GM18868 (cell line): ENCODE measurements around the gene ATG9A.
"Not testable (repeated sequence)": the region's sequence is repeated elsewhere in the genome, so short reads cannot be mapped to it uniquely, and the experiment has no call there.

ENCODE experiments used
- ATAC-seq: cut with Tn5 transposase; IDR thresholded peaks from one replicate; pipeline ENCODE4 v1.9.1; 2021; ENCODE audit warnings: mild to moderate bottlenecking, moderate library complexity; ENCODE audit not compliant: unreplicated experiment

Gene ATG9A

GRCh38 chr2:219229305-219230058, at the start of gene ATG9A, which contains the start of gene ANKZF1:
Gene ATG9A (minus strand): TSS chr2:219229636. CDS start chr2:219228024, 1,612 bp downstream.
Gene ANKZF1 (plus strand): TSS chr2:219229806. CDS start chr2:219230258, 452 bp downstream.
- ATAC-seq = peak; percentile 98

GRCh38 chr2:219278655-219279150, 49.3 kb upstream of the ATG9A start:
- no peak for ATAC-seq

- ATAC-seq = peak; percentile 24
Measured at GRCh38 chr2:219277703-219278654, 48.5 kb upstream of the ATG9A start.

GRCh38 chr2:219274361-219274921, 45.0 kb upstream of the ATG9A start:
- no peak for ATAC-seq

- ATAC-seq = no peak
Measured at GRCh38 chr2:219273937-219274336, 44.5 kb upstream of the ATG9A start.

- no peak for ATAC-seq
Measured at GRCh38 chr2:219272995-219273394, 43.6 kb upstream of the ATG9A start.

GRCh38 chr2:219272356-219272755, 42.9 kb upstream of the ATG9A start:
- ATAC-seq = no peak

- ATAC-seq = no peak
Measured at GRCh38 chr2:219271021-219271420, 41.6 kb upstream of the ATG9A start.

- no peak for ATAC-seq
Measured at GRCh38 chr2:219270055-219270372, 40.6 kb upstream of the ATG9A start.

GRCh38 chr2:219269362-219270054, 40.1 kb upstream of the ATG9A start:
- no peak for ATAC-seq

- ATAC-seq = no peak
Measured at GRCh38 chr2:219268294-219268693, 38.9 kb upstream of the ATG9A start.

- no peak for ATAC-seq
Measured at GRCh38 chr2:219266886-219267285, 37.5 kb upstream of the ATG9A start.

GRCh38 chr2:219266232-219266631, 36.8 kb upstream of the ATG9A start:
- ATAC-seq = no peak

- no peak for ATAC-seq
Measured at GRCh38 chr2:219261024-219261855, 31.8 kb upstream of the ATG9A start.

- ATAC-seq = not testable (repeated sequence)
Measured at GRCh38 chr2:219258942-219259341, 29.5 kb upstream of the ATG9A start.

- peak; percentile 35 for ATAC-seq
Measured at GRCh38 chr2:219254590-219255201, 25.3 kb upstream of the ATG9A start.

- peak; percentile 73 for ATAC-seq
Measured at GRCh38 chr2:219253753-219254589, 24.5 kb upstream of the ATG9A start, which contains the start of gene TUBA4A. Gene TUBA4A (minus strand): TSS chr2:219253918. CDS start chr2:219253858, 60 bp downstream.
